Esophagus squamous epithelium (tissue), 5 donors: ENCODE data around the gene GREB1. TPM values are rescaled to one million over a fixed set of nuclear protein-coding genes. Genes with fewer than 3 reads are reported as not detected.

Source experiments
- DNase-seq: peaks from one replicate; lab custom pipeline; 2025; lab: John Stamatoyannopoulos, UW
- H3K27ac ChIP-seq, 4 donors: fragments of 200-600 bp; sonication (generic); one replicate each; pipeline ENCODE4 v1.5.1; 2016 to 2019; ENCODE audit warnings: mild to moderate bottlenecking in 1 of 4
- H3K27me3 ChIP-seq, 4 donors: fragments of 200-600 bp; sonication (generic); 1 replicate in 3 of 4; 2 replicates in 1 of 4; pipeline versions ENCODE4 v1.5.1 to v1.6.0; 2017 to 2021; ENCODE audit warnings: antibody characterized with exemption in 1 of 4
- H3K36me3 ChIP-seq, 3 donors: fragments of 200-600 bp; sonication (generic); one replicate each; pipeline ENCODE4 v1.5.1; 2016 to 2019
- H3K4me1 ChIP-seq, 3 donors: fragments of 200-600 bp; sonication (generic); one replicate each; pipeline ENCODE4 v1.5.1; 2017 to 2019
- H3K4me3 ChIP-seq, 4 donors: fragments of 200-600 bp; sonication (generic); 1 replicate in 3 of 4; 2 replicates in 1 of 4; pipeline ENCODE4 v1.5.1; 2016 to 2019; ENCODE audit warnings: mild to moderate bottlenecking in 2 of 4, moderate library complexity in 1 of 4
- H3K9me3 ChIP-seq, 3 donors: fragments of 200-600 bp; sonication (generic); one replicate each; pipeline ENCODE4 v1.5.1; 2016 to 2019
- POLR2A ChIP-seq, 4 donors: fragments of 450-650 bp; IDR thresholded peaks; one replicate each; pipeline ENCODE4 v1.6.1; 2017; ENCODE audit warnings: antibody characterized with exemption in 4 of 4, mild to moderate bottlenecking in 4 of 4, moderate library complexity in 3 of 4
- WGBS, 2 donors: methylation state at CpG; one replicate each; pipeline ENCODE4 v1.1.5; 2018; 5-methylcytosine and 5-hydroxymethylcytosine counted together
- intact Hi-C: fragments of 100-400 bp; cut with DNase I; formaldehyde crosslinking; loops from one replicate; pipeline ENCODE4 v1.15.0; 2022
- total RNA-seq, 4 donors: library from RNA; depleted of rRNA; stranded (reverse); fragments of >200 nt; gene quantifications; one replicate each; pipeline ENCODE4 v1.1.0, GENCODE V29; 2016
- TF ChIP-seq, protein P1 (sequence below), 6 experiments: fragments of 450-650 bp in 4 of 6; fragments of 200-600 bp in 2 of 6; sonication (generic) in 2 of 6; IDR thresholded peaks; one replicate each; pipeline ENCODE4 v1.5.1; 2016 to 2019; ENCODE audit warnings: antibody characterized with exemption in 6 of 6, mild to moderate bottlenecking in 4 of 6, moderate library complexity in 4 of 6
- donor health status: DM: yes; HTN: yes; CAD: no.

GREB1 gene
- total RNA-seq, 4 donors from 2014 or later, result 0.08 to 1.7 (median 0.51) TPM

DNA sequence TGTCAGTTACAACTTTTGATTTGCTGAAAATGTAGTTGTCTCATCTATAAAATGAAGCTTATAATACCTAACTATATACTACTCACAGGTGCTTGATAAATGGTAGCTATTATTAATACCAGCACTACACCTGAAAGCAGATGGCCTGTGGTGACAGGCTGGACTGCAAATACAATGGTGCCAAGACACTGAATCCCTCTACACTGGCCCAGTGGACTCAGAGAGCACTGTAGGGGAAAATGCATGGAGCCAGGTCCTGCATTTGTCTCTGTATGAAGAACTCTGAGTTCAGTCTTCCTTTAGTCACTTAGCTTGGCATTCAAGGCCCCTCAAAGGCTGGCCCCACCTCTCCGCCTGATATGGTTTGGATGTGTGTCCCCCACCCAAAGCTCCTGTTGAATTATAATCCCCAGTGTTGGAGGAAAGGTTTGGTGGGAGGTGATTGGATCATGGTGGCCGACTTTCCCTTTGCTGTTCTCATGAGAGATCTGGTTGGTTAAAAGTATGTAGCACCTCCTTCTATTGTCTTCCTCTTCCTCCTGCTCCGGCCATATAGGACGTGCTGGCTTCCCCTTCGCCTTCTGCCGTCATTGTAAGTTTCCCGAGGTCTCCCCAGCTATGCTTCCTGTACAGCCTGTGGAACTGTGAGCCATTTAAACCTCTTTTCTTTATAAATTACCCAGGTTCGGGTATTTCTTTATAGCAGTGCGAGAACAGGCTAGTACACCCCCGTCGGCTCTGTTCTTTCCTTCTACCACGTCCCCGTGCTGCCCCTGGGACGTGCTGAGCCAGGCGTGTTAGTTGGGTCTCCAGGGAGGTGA, 147.3 kb downstream of the GREB1 start:
- no peak overlapping the region for H3K27ac ChIP-seq
- no peaks in the 10 kb centered on the region for H3K36me3 ChIP-seq
- no peak for TF ChIP-seq POLR2A (IDR thresholded peaks at IDR 0.05)
- TF ChIP-seq, protein P1, sequence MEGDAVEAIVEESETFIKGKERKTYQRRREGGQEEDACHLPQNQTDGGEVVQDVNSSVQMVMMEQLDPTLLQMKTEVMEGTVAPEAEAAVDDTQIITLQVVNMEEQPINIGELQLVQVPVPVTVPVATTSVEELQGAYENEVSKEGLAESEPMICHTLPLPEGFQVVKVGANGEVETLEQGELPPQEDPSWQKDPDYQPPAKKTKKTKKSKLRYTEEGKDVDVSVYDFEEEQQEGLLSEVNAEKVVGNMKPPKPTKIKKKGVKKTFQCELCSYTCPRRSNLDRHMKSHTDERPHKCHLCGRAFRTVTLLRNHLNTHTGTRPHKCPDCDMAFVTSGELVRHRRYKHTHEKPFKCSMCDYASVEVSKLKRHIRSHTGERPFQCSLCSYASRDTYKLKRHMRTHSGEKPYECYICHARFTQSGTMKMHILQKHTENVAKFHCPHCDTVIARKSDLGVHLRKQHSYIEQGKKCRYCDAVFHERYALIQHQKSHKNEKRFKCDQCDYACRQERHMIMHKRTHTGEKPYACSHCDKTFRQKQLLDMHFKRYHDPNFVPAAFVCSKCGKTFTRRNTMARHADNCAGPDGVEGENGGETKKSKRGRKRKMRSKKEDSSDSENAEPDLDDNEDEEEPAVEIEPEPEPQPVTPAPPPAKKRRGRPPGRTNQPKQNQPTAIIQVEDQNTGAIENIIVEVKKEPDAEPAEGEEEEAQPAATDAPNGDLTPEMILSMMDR (IDR thresholded peaks at IDR 0.05), result no peak
- H3K27me3 ChIP-seq, result peaks cover 0 to 86% (median 0%) of the 10 kb centered on the region in 4 donors
- no peaks in the 10 kb centered on the region for H3K9me3 ChIP-seq
- WGBS, 2 donors, result 80% methylated on average over 13 to 15 of the region's 15 CpGs
- no peak for DNase-seq
- intact Hi-C loops, result no loop called here
- no peak overlapping the region for H3K4me3 ChIP-seq
- no peaks in the 10 kb centered on the region for H3K4me1 ChIP-seq

DNA sequence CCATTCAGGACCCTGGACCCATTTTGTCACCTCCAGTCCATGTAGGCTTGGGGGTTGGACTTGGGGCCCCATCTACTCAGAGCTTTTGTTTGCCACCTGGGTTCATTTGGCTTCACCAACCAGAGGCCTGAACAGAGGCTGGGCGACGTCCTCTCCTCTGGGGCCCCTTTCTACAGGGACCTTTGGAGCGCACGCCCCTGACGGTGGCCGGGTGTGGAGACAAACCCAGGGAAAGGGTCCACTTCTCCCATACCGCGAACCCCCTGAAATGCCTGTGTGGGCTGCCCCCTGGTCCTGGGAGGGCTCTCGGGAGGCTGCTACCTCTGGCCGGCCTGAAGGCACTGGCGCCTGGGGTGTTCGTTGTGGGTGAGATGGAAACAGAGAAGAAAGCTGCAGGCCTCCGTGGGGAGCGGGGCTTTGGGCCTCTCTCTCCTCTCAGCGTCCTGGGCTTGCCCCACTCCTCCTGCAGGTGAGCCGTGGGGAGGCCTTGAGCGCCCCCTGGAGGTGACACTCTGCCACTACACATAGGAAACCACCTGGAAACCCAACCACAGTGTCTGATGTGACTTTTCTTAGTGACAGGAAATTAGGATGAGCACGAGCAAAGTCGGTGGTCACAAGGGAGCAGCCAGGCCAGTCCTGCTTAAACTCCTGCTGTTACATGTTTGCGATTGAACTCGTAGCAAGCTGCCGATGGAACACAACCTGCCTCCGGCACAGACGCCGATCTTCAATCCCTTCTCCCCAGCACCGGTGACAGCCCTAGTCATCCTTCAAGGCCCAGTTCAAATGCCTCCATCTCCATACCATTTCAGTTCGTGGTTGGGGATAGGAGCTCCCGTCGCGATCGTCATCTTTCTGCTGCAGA, 148.1 kb downstream of the GREB1 start:
- Histone ChIP-seq H3K36me3 (no peaks in the 10 kb centered on the region), H3K27me3 (peaks cover 0 to 85% (median 0%) of the 10 kb centered on the region in 4 donors), H3K4me3 (no peak overlapping the region), H3K9me3 (no peaks in the 10 kb centered on the region), H3K27ac (no peak overlapping the region), H3K4me1 (no peaks in the 10 kb centered on the region)
- intact Hi-C loops, result no loop called here
- TF ChIP-seq, protein P1 (IDR thresholded peaks at IDR 0.05), result peak in 5 of 6 experiments; percentile 58 to 84 (median 68)
- no peak for TF ChIP-seq POLR2A (IDR thresholded peaks at IDR 0.05)
- WGBS, 2 donors, result 65 to 87% methylated on average over 14 to 15 of the region's 31 CpGs
- no peak for DNase-seq

DNA sequence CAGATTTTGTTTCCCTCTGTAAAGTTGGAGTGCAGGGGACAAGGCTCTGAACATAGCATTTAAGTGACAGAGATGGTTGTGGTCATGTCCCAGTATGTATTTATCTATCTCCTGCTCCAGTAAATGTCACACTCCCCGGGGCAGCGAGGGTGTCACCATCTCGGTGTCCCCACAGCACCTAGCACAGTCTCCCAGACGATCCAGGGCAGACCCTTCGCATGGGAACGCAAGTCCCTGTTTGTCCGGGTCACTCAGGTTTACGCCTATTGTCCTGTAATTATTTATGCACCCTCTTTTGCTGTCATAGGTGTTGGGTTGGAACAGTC, 148.7 kb downstream of the GREB1 start:
- H3K27me3 ChIP-seq, result peaks cover 0 to 79% (median 0%) of the 10 kb centered on the region in 4 donors
- H3K36me3 ChIP-seq, result no peaks in the 10 kb centered on the region
- TF ChIP-seq, protein P1 (IDR thresholded peaks at IDR 0.05), result no peak
- TF ChIP-seq POLR2A (IDR thresholded peaks at IDR 0.05), result no peak
- H3K9me3 ChIP-seq, result no peaks in the 10 kb centered on the region
- intact Hi-C loops, result no loop called here
- no peak for DNase-seq
- H3K27ac ChIP-seq, result no peak overlapping the region
- WGBS, 2 donors, result 88 to 89% methylated on average over 7 to 8 of the region's 8 CpGs
- H3K4me3 ChIP-seq, result no peak overlapping the region
- H3K4me1 ChIP-seq, result no peaks in the 10 kb centered on the region

DNA sequence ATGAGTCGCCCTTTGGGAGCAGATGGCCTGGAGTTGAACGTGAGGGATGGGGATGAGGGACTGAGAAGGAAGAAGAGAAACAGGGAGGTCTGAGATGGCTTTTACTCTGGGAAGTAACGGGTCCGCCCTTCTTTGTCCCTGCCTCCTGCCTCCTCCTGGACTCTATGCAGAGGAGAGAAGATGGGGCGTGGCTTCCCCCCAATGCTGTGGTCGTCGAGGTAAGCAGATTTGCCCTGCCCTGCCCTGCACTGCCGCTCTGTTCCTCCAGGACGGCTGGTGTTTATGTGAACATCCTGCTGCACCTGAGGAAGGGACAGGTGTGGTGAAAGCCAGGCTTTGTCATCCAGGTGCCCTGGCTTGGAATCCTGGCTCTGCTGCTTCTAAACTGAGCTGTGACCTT, 149.6 kb downstream of the GREB1 start:
- no peak for DNase-seq
- intact Hi-C loops, result no loop called here
- WGBS, 2 donors, result 32 to 69% methylated on average over 4 to 9 of the region's 9 CpGs
- peaks cover 0 to 8% (median 6%) of the 10 kb centered on the region in 3 donors for H3K4me1 ChIP-seq
- no peaks in the 10 kb centered on the region for H3K36me3 ChIP-seq
- peaks cover 0 to 70% (median 0%) of the 10 kb centered on the region in 4 donors for H3K27me3 ChIP-seq
- H3K9me3 ChIP-seq, result no peaks in the 10 kb centered on the region
- no peak overlapping the region for H3K27ac ChIP-seq
- TF ChIP-seq, protein P1 (IDR thresholded peaks at IDR 0.05), result no peak
- no peak for TF ChIP-seq POLR2A (IDR thresholded peaks at IDR 0.05)
- H3K4me3 ChIP-seq, result no peak overlapping the region

DNA sequence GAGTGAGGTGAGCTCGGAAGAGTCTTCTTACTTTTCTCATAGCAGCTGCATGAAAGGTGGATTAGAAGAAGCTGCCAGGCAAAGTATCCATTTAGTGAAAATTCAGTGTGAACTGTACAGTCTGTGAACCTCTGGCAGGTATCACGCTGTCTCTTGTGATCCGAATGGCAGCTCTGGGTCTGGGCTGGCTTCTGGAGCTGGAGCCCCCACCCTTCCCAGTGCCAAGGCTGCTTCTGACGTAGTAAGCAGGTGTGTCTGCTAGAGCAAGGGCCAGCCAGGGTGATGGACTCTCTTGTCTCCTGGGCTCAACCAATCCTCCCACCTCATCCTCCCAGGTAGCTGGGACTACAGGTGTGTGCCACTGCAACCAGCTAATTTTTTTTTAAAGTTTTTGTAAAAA, 150.1 kb downstream of the GREB1 start:
- peaks cover 0 to 65% (median 0%) of the 10 kb centered on the region in 4 donors for H3K27me3 ChIP-seq
- peaks cover 0 to 13% (median 10%) of the 10 kb centered on the region in 3 donors for H3K4me1 ChIP-seq
- 69 to 73% methylated on average over 2 of the region's 4 CpGs for WGBS, 2 donors
- H3K36me3 ChIP-seq, result no peaks in the 10 kb centered on the region
- no peak for TF ChIP-seq POLR2A (IDR thresholded peaks at IDR 0.05)
- no peak overlapping the region for H3K27ac ChIP-seq
- no peak overlapping the region for H3K4me3 ChIP-seq
- no peak for DNase-seq
- H3K9me3 ChIP-seq, result no peaks in the 10 kb centered on the region
- intact Hi-C loops, result no loop called here
